GM18517 (cell line): ENCODE data around the gene ACSBG1.

Source experiments
- ATAC-seq: cut with Tn5 transposase; IDR thresholded peaks from one replicate; pipeline ENCODE4 v1.9.1; 2021; ENCODE audit warnings: mild to moderate bottlenecking, moderate library complexity; ENCODE audit not compliant: unreplicated experiment

Gene ACSBG1

GRCh38 chr15:78204351-78205309 is 29.7 kb downstream of the ACSBG1 start:
- ATAC-seq, result no peak

GRCh38 chr15:78203346-78204225 is 30.8 kb downstream of the ACSBG1 start:
- ATAC-seq, result no peak

GRCh38 chr15:78201281-78202190 is 32.8 kb downstream of the ACSBG1 start:
- no peak for ATAC-seq

GRCh38 chr15:78200276-78200930 is 34.0 kb downstream of the ACSBG1 start:
- no peak for ATAC-seq

GRCh38 chr15:78197632-78198031 is 36.7 kb downstream of the ACSBG1 start:
- ATAC-seq, result no peak

- ATAC-seq, result no peak
These were observed 38.6 kb downstream of the ACSBG1 start for GRCh38 chr15:78195735-78196201.

GRCh38 chr15:78194568-78194925 is 39.8 kb downstream of the ACSBG1 start:
- no peak for ATAC-seq

GRCh38 chr15:78193731-78194567 is 40.4 kb downstream of the ACSBG1 start:
- no peak for ATAC-seq

GRCh38 chr15:78192826-78193594 is 41.4 kb downstream of the ACSBG1 start:
- ATAC-seq, result no peak

- no peak for ATAC-seq
These were observed 51.5 kb downstream of the ACSBG1 start for GRCh38 chr15:78182821-78183220.

GRCh38 chr15:78182336-78182700 is 52.0 kb downstream of the ACSBG1 start:
- no peak for ATAC-seq

- no peak for ATAC-seq
These were observed 54.5 kb downstream of the ACSBG1 start for GRCh38 chr15:78179906-78180305.

GRCh38 chr15:78179286-78179840 is 55.0 kb downstream of the ACSBG1 start:
- no peak for ATAC-seq

- no peak for ATAC-seq
These were observed 56.3 kb downstream of the ACSBG1 start for GRCh38 chr15:78178064-78178463.

GRCh38 chr15:78177447-78177873 is 56.9 kb downstream of the ACSBG1 start:
- no peak for ATAC-seq

GRCh38 chr15:78175330-78175729 is 59.0 kb downstream of the ACSBG1 start:
- ATAC-seq, result no peak

GRCh38 chr15:78174401-78174800 is 60.0 kb downstream of the ACSBG1 start:
- ATAC-seq, result no peak

- no peak for ATAC-seq
These were observed 62.4 kb downstream of the ACSBG1 start for GRCh38 chr15:78171864-78172472.
